Duodenal mucosa (tissue), 2 donors: ENCODE results near the gene MTA1.

Source experiments
- H3K27ac ChIP-seq: one replicate; pipeline ENCODE4 v1.7.0; 2013; ENCODE audit warnings: low read depth, low read length
- H3K27me3 ChIP-seq, 2 donors: one replicate each; pipeline ENCODE4 v1.7.0; 2013; ENCODE audit warnings: low read length in 2 of 2, control low read depth in 1 of 2; ENCODE audit not compliant: insufficient read depth in 2 of 2, control insufficient read depth in 1 of 2
- H3K36me3 ChIP-seq, 2 donors: one replicate each; pipeline ENCODE4 v1.7.0; 2013; ENCODE audit warnings: low read length in 2 of 2, control low read depth in 1 of 2; ENCODE audit not compliant: insufficient read depth in 2 of 2, control insufficient read depth in 1 of 2
- H3K4me1 ChIP-seq, 2 donors: one replicate each; pipeline ENCODE4 v1.7.0; 2013; ENCODE audit warnings: low read length in 2 of 2, control low read depth in 1 of 2; ENCODE audit not compliant: insufficient read depth in 2 of 2, control insufficient read depth in 1 of 2
- H3K4me3 ChIP-seq, 2 donors: one replicate each; pipeline ENCODE4 v1.7.0; 2013; ENCODE audit warnings: low read length in 2 of 2, low read depth in 1 of 2
- H3K9ac ChIP-seq, 2 donors: one replicate each; pipeline ENCODE4 v1.7.0; 2013; ENCODE audit warnings: low read length in 2 of 2, low read depth in 1 of 2
- H3K9me3 ChIP-seq, 2 donors: one replicate each; pipeline ENCODE4 v1.7.0; 2013; ENCODE audit warnings: low read length in 2 of 2, control low read depth in 1 of 2; ENCODE audit not compliant: control insufficient read depth in 1 of 2

Gene MTA1

GRCh38 chr14:105409364-105409763 is 10.3 kb upstream of the MTA1 start:
- no peak overlapping the region for H3K4me3 ChIP-seq
- peaks cover 9 to 11% of the 10 kb centered on the region in 2 donors for H3K4me1 ChIP-seq
- H3K27ac ChIP-seq, result no peak overlapping the region
- peaks cover 10 to 20% of the 10 kb centered on the region in 2 donors for H3K27me3 ChIP-seq
- no peaks in the 10 kb centered on the region for H3K36me3 ChIP-seq
- no peak overlapping the region for H3K9ac ChIP-seq
- H3K9me3 ChIP-seq, result peaks cover 0 to under 1% of the 10 kb centered on the region in 2 donors

- Histone ChIP-seq H3K9me3 (no peaks in the 10 kb centered on the region), H3K4me3 (peak overlapping the region; percentile 21 to 55), H3K9ac (no peak overlapping the region), H3K36me3 (no peaks in the 10 kb centered on the region), H3K4me1 (peaks cover 9 to 15% of the 10 kb centered on the region in 2 donors), H3K27me3 (peaks cover 10 to 20% of the 10 kb centered on the region in 2 donors), H3K27ac (no peak overlapping the region)
Observed at GRCh38 chr14:105410642-105411016, 9.0 kb upstream of the MTA1 start.

- H3K27ac ChIP-seq, result no peak overlapping the region
- H3K4me1 ChIP-seq, result peaks cover 9 to 15% of the 10 kb centered on the region in 2 donors
- no peaks in the 10 kb centered on the region for H3K36me3 ChIP-seq
- H3K9ac ChIP-seq, result no peak overlapping the region
- peaks cover 10 to 20% of the 10 kb centered on the region in 2 donors for H3K27me3 ChIP-seq
- peak overlapping the region; percentile 44 to 55 for H3K4me3 ChIP-seq
- H3K9me3 ChIP-seq, result no peaks in the 10 kb centered on the region
Observed at GRCh38 chr14:105411017-105411941, 8.3 kb upstream of the MTA1 start.

- no peaks in the 10 kb centered on the region for H3K36me3 ChIP-seq
- peak overlapping the region in 1 of 2 donors; percentile 40 for H3K4me3 ChIP-seq
- H3K27ac ChIP-seq, result no peak overlapping the region
- H3K9ac ChIP-seq, result no peak overlapping the region
- peaks cover 10 to 20% of the 10 kb centered on the region in 2 donors for H3K27me3 ChIP-seq
- peaks cover 9 to 15% of the 10 kb centered on the region in 2 donors for H3K4me1 ChIP-seq
- no peaks in the 10 kb centered on the region for H3K9me3 ChIP-seq
Observed at GRCh38 chr14:105411985-105412770, 7.4 kb upstream of the MTA1 start.

- no peaks in the 10 kb centered on the region for H3K9me3 ChIP-seq
- H3K36me3 ChIP-seq, result no peaks in the 10 kb centered on the region
- H3K4me3 ChIP-seq, result no peak overlapping the region
- peaks cover 13 to 21% of the 10 kb centered on the region in 2 donors for H3K4me1 ChIP-seq
- H3K27me3 ChIP-seq, result peaks cover 10 to 20% of the 10 kb centered on the region in 2 donors
- no peak overlapping the region for H3K9ac ChIP-seq
- H3K27ac ChIP-seq, result no peak overlapping the region
Observed at GRCh38 chr14:105412771-105413543, 6.7 kb upstream of the MTA1 start.

GRCh38 chr14:105413544-105413886 is 6.1 kb upstream of the MTA1 start:
- no peak overlapping the region for H3K9ac ChIP-seq
- no peak overlapping the region for H3K4me3 ChIP-seq
- peaks cover 10 to 20% of the 10 kb centered on the region in 2 donors for H3K27me3 ChIP-seq
- H3K9me3 ChIP-seq, result no peaks in the 10 kb centered on the region
- H3K36me3 ChIP-seq, result no peaks in the 10 kb centered on the region
- H3K4me1 ChIP-seq, result peaks cover 15 to 26% of the 10 kb centered on the region in 2 donors
- no peak overlapping the region for H3K27ac ChIP-seq

GRCh38 chr14:105414456-105415371 is 4.9 kb upstream of the MTA1 start:
- H3K27me3 ChIP-seq, result peaks cover 10 to 16% of the 10 kb centered on the region in 2 donors
- peak overlapping the region; percentile 43 for H3K4me3 ChIP-seq
- no peak overlapping the region for H3K27ac ChIP-seq
- peak overlapping the region in 1 of 2 donors; percentile 43 for H3K9ac ChIP-seq
- no peaks in the 10 kb centered on the region for H3K36me3 ChIP-seq
- H3K4me1 ChIP-seq, result peaks cover 24 to 35% of the 10 kb centered on the region in 2 donors
- no peaks in the 10 kb centered on the region for H3K9me3 ChIP-seq

- peak overlapping the region; percentile 43 for H3K4me3 ChIP-seq
- H3K9ac ChIP-seq, result peak overlapping the region in 1 of 2 donors; percentile 43
- peaks cover 5 to 10% of the 10 kb centered on the region in 2 donors for H3K27me3 ChIP-seq
- peaks cover 22 to 40% of the 10 kb centered on the region in 2 donors for H3K4me1 ChIP-seq
- no peaks in the 10 kb centered on the region for H3K9me3 ChIP-seq
- H3K27ac ChIP-seq, result no peak overlapping the region
- H3K36me3 ChIP-seq, result no peaks in the 10 kb centered on the region
Observed at GRCh38 chr14:105415481-105416428, 3.9 kb upstream of the MTA1 start.
